H1 (cell line): Measurements from ENCODE around the gene GLG1.

ENCODE experiments used
- EZH2 ChIP-seq: fragments of 200-600 bp; sonication (generic); IDR thresholded peaks from 2 replicates; pipeline ENCODE4 v1.7.1; 2012; ENCODE audit warnings: low read depth, mild to moderate bottlenecking, moderate library complexity, low read length, inconsistent platforms; ENCODE audit not compliant: severe bottlenecking
- KDM5A ChIP-seq: fragments of 200-600 bp; IDR thresholded peaks from 2 replicates; pipeline ENCODE4 v1.7.1; 2012; ENCODE audit warnings: mild to moderate bottlenecking, low read length, inconsistent platforms, mixed read lengths
- NRF1 ChIP-seq: IDR thresholded peaks from 2 replicates; pipeline ENCODE4 v1.6.1; 2011; ENCODE audit warnings: mild to moderate bottlenecking, low read depth, low read length, improper control_type of control experiment
- SIX5 ChIP-seq: IDR thresholded peaks from 2 replicates; pipeline ENCODE4 v1.6.1; 2011; ENCODE audit warnings: mild to moderate bottlenecking, low read depth, low read length
- TEAD4 ChIP-seq: IDR thresholded peaks from 2 replicates; pipeline ENCODE4 v1.6.1; 2012; ENCODE audit warnings: low read depth, low read length, inconsistent platforms, mixed read lengths
- TF ChIP-seq, protein P1 (sequence below), 3 experiments: IDR thresholded peaks; 1 replicate in 2 of 3; 2 replicates in 1 of 3; pipeline versions ENCODE4 v1.5.1 to v1.6.1; 2011; ENCODE audit warnings: low read length in 3 of 3, mild to moderate bottlenecking in 3 of 3, inconsistent platforms in 2 of 3, low read depth in 1 of 3, moderate library complexity in 1 of 3; ENCODE audit not compliant: insufficient read depth in 1 of 3; ENCODE audit errors: control extremely low read depth in 1 of 3

- no peak for TF ChIP-seq TEAD4
- no peak for TF ChIP-seq EZH2
- TF ChIP-seq, protein P1, sequence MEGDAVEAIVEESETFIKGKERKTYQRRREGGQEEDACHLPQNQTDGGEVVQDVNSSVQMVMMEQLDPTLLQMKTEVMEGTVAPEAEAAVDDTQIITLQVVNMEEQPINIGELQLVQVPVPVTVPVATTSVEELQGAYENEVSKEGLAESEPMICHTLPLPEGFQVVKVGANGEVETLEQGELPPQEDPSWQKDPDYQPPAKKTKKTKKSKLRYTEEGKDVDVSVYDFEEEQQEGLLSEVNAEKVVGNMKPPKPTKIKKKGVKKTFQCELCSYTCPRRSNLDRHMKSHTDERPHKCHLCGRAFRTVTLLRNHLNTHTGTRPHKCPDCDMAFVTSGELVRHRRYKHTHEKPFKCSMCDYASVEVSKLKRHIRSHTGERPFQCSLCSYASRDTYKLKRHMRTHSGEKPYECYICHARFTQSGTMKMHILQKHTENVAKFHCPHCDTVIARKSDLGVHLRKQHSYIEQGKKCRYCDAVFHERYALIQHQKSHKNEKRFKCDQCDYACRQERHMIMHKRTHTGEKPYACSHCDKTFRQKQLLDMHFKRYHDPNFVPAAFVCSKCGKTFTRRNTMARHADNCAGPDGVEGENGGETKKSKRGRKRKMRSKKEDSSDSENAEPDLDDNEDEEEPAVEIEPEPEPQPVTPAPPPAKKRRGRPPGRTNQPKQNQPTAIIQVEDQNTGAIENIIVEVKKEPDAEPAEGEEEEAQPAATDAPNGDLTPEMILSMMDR (IDR thresholded peaks at IDR 0.05; ENCODE audit: control extremely low read depth in 1 of 3, insufficient read depth in 1 of 3, low read depth in 1 of 3, low read length in 3 of 3) = no peak
- no peak for TF ChIP-seq NRF1
- TF ChIP-seq KDM5A = no peak
- TF ChIP-seq SIX5 = no peak
These were observed 113.9 kb downstream of the GLG1 start for GRCh38 chr16:74492976-74493375.
